Endothelial cell of umbilical vein (primary cell): ENCODE results near the gene TSSC4. TPM values are rescaled to one million over a fixed set of nuclear protein-coding genes. Genes with fewer than 3 reads are reported as not detected.

Source experiments
- BruUV-seq: library from RNA; stranded (reverse); fragments of 400-500 nt; replicated peaks from 2 replicates; lab custom pipeline; 2021; lab: Mats Ljungman, UMichigan
- CTCF ChIA-PET: fragments of 300-600, 350-600 bp; sonication (Branson Sonifier 250); formaldehyde crosslinking; loops from one replicate; lab custom pipeline; 2021; ENCODE audit warnings: antibody characterized with exemption, inconsistent platforms; lab: Charles Lee
- POLR2A ChIA-PET: fragments of 300-600, 350-600 bp; sonication (Branson Sonifier 250); formaldehyde crosslinking; loops from one replicate; lab custom pipeline; 2021; ENCODE audit warnings: antibody characterized with exemption, inconsistent platforms; lab: Charles Lee
- DNase-seq: peaks from one replicate; pipeline ENCODE4 v3.0.0-alpha.2; 2011; ENCODE audit warnings: low read depth, low spot score
- FAIRE-seq: peaks from 2 replicates; lab custom pipeline; 2011; peaks lifted over from hg19 to GRCh38; lab: Jason Lieb, UNC
- H2AFZ ChIP-seq: 2 replicates; pipeline ENCODE4 v1.6.0; 2012; ENCODE audit warnings: low read depth, low read length, control low read depth, inconsistent platforms
- H3K27ac ChIP-seq: 2 replicates; pipeline ENCODE4 v1.5.1; 2011; ENCODE audit warnings: low read depth, mild to moderate bottlenecking, control low read depth, low read length, moderate library complexity; ENCODE audit not compliant: insufficient read depth
- H3K27me3 ChIP-seq, 2 experiments: 2 replicates each; pipeline versions ENCODE4 v1.6.0 to v1.6.1; 2011; ENCODE audit warnings: low read length in 2 of 2, mixed read lengths in 1 of 2; ENCODE audit not compliant: control insufficient read depth in 2 of 2, insufficient read depth in 2 of 2
- H3K36me3 ChIP-seq, 2 experiments: 2 replicates in 1 of 2; 3 replicates in 1 of 2; pipeline ENCODE4 v1.5.1; 2011; ENCODE audit warnings: low read length in 2 of 2, mild to moderate bottlenecking in 1 of 2, moderate library complexity in 1 of 2; ENCODE audit not compliant: control insufficient read depth in 2 of 2, insufficient read depth in 2 of 2; ENCODE audit errors: extremely low read depth in 1 of 2
- H3K4me1 ChIP-seq: 3 replicates; pipeline ENCODE4 v1.5.1; 2011; ENCODE audit warnings: mild to moderate bottlenecking, low read length; ENCODE audit not compliant: control insufficient read depth, insufficient read depth; ENCODE audit errors: extremely low read depth
- H3K4me2 ChIP-seq: 2 replicates; pipeline ENCODE4 v1.6.1; 2011; ENCODE audit warnings: low read length, control low read depth, mixed read lengths; ENCODE audit not compliant: insufficient read depth
- H3K4me3 ChIP-seq, 3 experiments: fragments of 200-600 bp in 1 of 3; sonication (generic), shearing (Covaris generic) in 1 of 3; replicated peaks in 1 of 3; 2 replicates each; pipeline ENCODE4 v1.5.1; 2011 to 2016; ENCODE audit warnings: control low read depth in 3 of 3, low read length in 3 of 3, mild to moderate bottlenecking in 2 of 3, inconsistent platforms in 1 of 3, low read depth in 1 of 3, moderate library complexity in 1 of 3; ENCODE audit not compliant: insufficient read depth in 1 of 3
- H3K79me2 ChIP-seq: 2 replicates; pipeline ENCODE4 v1.6.0; 2012; ENCODE audit warnings: low read length, inconsistent platforms; ENCODE audit not compliant: control insufficient read depth, insufficient read depth
- H3K9ac ChIP-seq: replicated peaks from 2 replicates; pipeline ENCODE3; 2011; ENCODE audit warnings: low read length, control low read depth; ENCODE audit not compliant: insufficient read depth; ENCODE audit errors: extremely low read depth
- H3K9me1 ChIP-seq: replicated peaks from 3 replicates; pipeline ENCODE4 v1.6.0; 2011; ENCODE audit warnings: mild to moderate bottlenecking, low read length; ENCODE audit not compliant: control insufficient read depth, insufficient read depth; ENCODE audit errors: extremely low read depth
- H3K9me3 ChIP-seq: replicated peaks from 2 replicates; pipeline ENCODE4 v1.5.1; 2012; ENCODE audit warnings: low read length, inconsistent platforms; ENCODE audit not compliant: control insufficient read depth, insufficient read depth
- H4K20me1 ChIP-seq: replicated peaks from 2 replicates; pipeline ENCODE3; 2011; ENCODE audit warnings: mild to moderate bottlenecking, low read length; ENCODE audit not compliant: control insufficient read depth, insufficient read depth; ENCODE audit errors: extremely low read depth
- CTCF ChIP-seq, 2 donors: IDR thresholded peaks; 1 replicate in 1 of 2; 2 replicates in 1 of 2; pipeline ENCODE4 v1.5.1; 2011; ENCODE audit warnings: low read length in 2 of 2, mild to moderate bottlenecking in 2 of 2, moderate library complexity in 2 of 2, control low read depth in 1 of 2, inconsistent platforms in 1 of 2, low read depth in 1 of 2; ENCODE audit not compliant: insufficient read depth in 1 of 2; ENCODE audit errors: extremely low read depth in 1 of 2
- EZH2 ChIP-seq: IDR thresholded peaks from 2 replicates; pipeline ENCODE4 v1.6.1; 2012; ENCODE audit warnings: borderline replicate concordance, low read depth, mild to moderate bottlenecking, moderate library complexity, low read length, inconsistent platforms; ENCODE audit not compliant: severe bottlenecking
- FOS ChIP-seq: IDR thresholded peaks from 2 replicates; pipeline ENCODE4 v1.6.1; 2011; ENCODE audit warnings: mild to moderate bottlenecking, low read length, moderate library complexity, borderline replicate concordance; ENCODE audit not compliant: insufficient read depth
- GATA2 ChIP-seq: IDR thresholded peaks from 2 replicates; pipeline ENCODE4 v1.7.0; 2011; ENCODE audit warnings: low read depth, mild to moderate bottlenecking, moderate library complexity, mixed read lengths, low read length; ENCODE audit not compliant: insufficient read length, insufficient read depth
- JUN ChIP-seq: IDR thresholded peaks from 2 replicates; pipeline ENCODE4 v1.6.1; 2011; ENCODE audit warnings: borderline replicate concordance, low read depth; ENCODE audit not compliant: insufficient read length, insufficient read depth
- MAX ChIP-seq: IDR thresholded peaks from 2 replicates; pipeline ENCODE4 v1.6.1; 2011; ENCODE audit not compliant: insufficient read depth, insufficient read length
- MYC ChIP-seq: IDR thresholded peaks from one replicate; pipeline ENCODE4 v1.6.1; 2011; ENCODE audit warnings: mild to moderate bottlenecking, low read depth, low read length
- POLR2A ChIP-seq: IDR thresholded peaks from 2 replicates; pipeline ENCODE4 v1.6.1; 2012; ENCODE audit warnings: low read depth, mild to moderate bottlenecking, control low read depth, low read length
- POLR2AphosphoS5 ChIP-seq: IDR thresholded peaks from 2 replicates; pipeline ENCODE4 v1.6.1; 2012; ENCODE audit warnings: low read depth, mild to moderate bottlenecking, control low read depth, low read length, moderate library complexity; ENCODE audit not compliant: insufficient read depth
- dilution Hi-C: fragments of 300-500 bp; cut with MboI; formaldehyde crosslinking; loops from one replicate; pipeline ENCODE4 v1.15.0; 2019; ENCODE audit warnings: low sequenced_read_pairs; ENCODE audit not compliant: extremely low pct_ligation_motif_present
- intact Hi-C: fragments of 100-400 bp; cut with micrococcal nuclease; formaldehyde crosslinking; loops from one replicate; pipeline ENCODE4 v1.10.0; 2022
- polyA plus RNA-seq, 4 experiments: library from polyadenylated mRNA; depleted of rRNA in 3 of 4; stranded (reverse) in 3 of 4; unstranded in 1 of 4; fragments of >200 nt; gene quantifications; 2 replicates each; pipeline versions ENCODE4 v1.2.1 to v1.2.3, GENCODE V29; 2011 to 2012; ENCODE audit warnings: missing spikeins in 1 of 4
- total RNA-seq: library from RNA; stranded (reverse); gene quantifications from 2 replicates; pipeline ENCODE4 v1.2.3, GENCODE V29; 2021

TSSC4 gene
- total and polyA plus RNA-seq, 2 donors (not counting 3 experiments of a cell fraction or from before 2014, with no cell fraction given) = 42.7 to 59.6 TPM

DNA sequence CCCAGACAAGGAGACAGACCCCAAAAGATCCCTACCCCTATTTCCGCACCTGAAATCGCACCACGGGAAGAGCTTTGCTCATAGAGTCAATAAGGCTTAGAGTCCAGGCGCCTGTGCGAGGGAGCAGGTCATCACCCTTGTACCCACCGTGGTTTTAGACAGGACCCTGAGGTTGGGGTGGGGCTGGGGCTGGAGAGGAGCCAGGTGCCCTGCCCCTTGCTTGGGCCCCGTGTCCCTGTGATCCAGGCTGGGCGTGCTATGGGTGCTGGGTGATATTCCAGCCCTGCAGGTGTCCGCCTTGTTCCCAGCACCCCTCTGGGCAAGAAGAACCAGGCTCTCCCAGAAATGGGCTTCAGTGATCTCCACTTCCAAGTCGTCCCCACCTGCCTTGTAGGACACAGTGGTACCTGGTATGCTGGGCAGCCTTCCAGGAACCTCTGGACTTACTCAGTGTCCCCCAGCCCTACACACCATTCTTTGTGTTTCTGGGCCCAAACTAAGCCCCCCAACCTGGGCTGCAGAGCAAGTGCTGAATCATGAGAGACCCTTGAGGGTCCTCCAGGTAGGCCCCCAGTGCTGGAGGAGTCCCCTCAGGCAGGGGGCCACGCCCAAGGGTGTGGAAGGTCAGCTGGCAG lies 18.9 kb upstream of the TSSC4 start:
- POLR2A ChIA-PET = no interaction called here
- Histone ChIP-seq H2AFZ (no peak overlapping the region), H4K20me1 (peaks cover 2% of the 10 kb centered on the region), H3K79me2 (peaks cover 89% of the 10 kb centered on the region), H3K4me2 (no peak overlapping the region), H3K9me1 (no peaks in the 10 kb centered on the region), H3K4me3 (no peak overlapping the region), H3K27ac (peak overlapping the region; percentile 91), H3K36me3 (peaks cover 2 to 4% of the 10 kb centered on the region in 2 experiments), H3K9me3 (no peaks in the 10 kb centered on the region), H3K9ac (peak overlapping the region; percentile 16), H3K4me1 (peaks cover 52% of the 10 kb centered on the region), H3K27me3 (no peaks in the 10 kb centered on the region)
- dilution Hi-C loops (no loop called here), intact Hi-C loops (no loop called here)
- CTCF ChIA-PET = interaction anchor here (1.2 to 1.9 kb wide), 5 partner anchors 15 to 77 kb away, joined by 3 to 7 read pairs (median 4); no protein-coding TSS in a partner anchor
- no peak for DNase-seq
- no peak for FAIRE-seq
- no TSS peak for BruUV-seq
- TF ChIP-seq POLR2A (no peak), FOS (no peak), POLR2AphosphoS5 (no peak), EZH2 (no peak), MYC (no peak), CTCF (IDR thresholded peaks at IDR 0.05; ENCODE audit: extremely low read depth in 1 of 2, insufficient read depth in 1 of 2, low read depth in 1 of 2, low read length in 2 of 2) (no peak), MAX (no peak), GATA2 (no peak), JUN (no peak)
